GM12878 (cell line): ENCODE measurements around the gene CTIF. TPM values are rescaled to one million over a fixed set of nuclear protein-coding genes. Genes with fewer than 3 reads are reported as not detected.

Source experiments
- CHD1 ChIP-seq: IDR thresholded peaks from 2 replicates; pipeline ENCODE4 v1.6.1; 2012; ENCODE audit warnings: low read depth, low read length, improper control_type of control experiment
- CHD4 ChIP-seq: fragments of 200-600 bp; sonication (generic); IDR thresholded peaks from 2 replicates; pipeline ENCODE4 v1.6.1; 2016; ENCODE audit warnings: mild to moderate bottlenecking
- CREM ChIP-seq: IDR thresholded peaks from 2 replicates; pipeline ENCODE4 v1.6.1; 2014; ENCODE audit warnings: antibody characterized with exemption, low read depth
- EP300 ChIP-seq, 2 experiments: fragments of 150-350 bp in 1 of 2; IDR thresholded peaks; 2 replicates each; pipeline ENCODE4 v1.6.1; 2011 to 2012; ENCODE audit warnings: low read depth in 2 of 2, low read length in 2 of 2, borderline replicate concordance in 1 of 2, improper control_type of control experiment in 1 of 2, inconsistent platforms in 1 of 2; ENCODE audit not compliant: control insufficient read depth in 1 of 2
- EZH2 ChIP-seq: IDR thresholded peaks from 2 replicates; pipeline ENCODE4 v1.6.1; 2012; ENCODE audit warnings: low read depth, mild to moderate bottlenecking, control low read depth, inconsistent platforms, low read length, borderline replicate concordance; ENCODE audit not compliant: control insufficient read depth
- FOXM1 ChIP-seq: IDR thresholded peaks from 2 replicates; pipeline ENCODE4 v1.6.1; 2012; ENCODE audit warnings: low read depth, mild to moderate bottlenecking, inconsistent platforms, low read length, moderate library complexity
- HCFC1 ChIP-seq: fragments of 150-350 bp; IDR thresholded peaks from 2 replicates; pipeline ENCODE4 v1.6.1; 2014; ENCODE audit warnings: low read length
- IRF4 ChIP-seq: IDR thresholded peaks from 2 replicates; pipeline ENCODE4 v1.6.1; 2011; ENCODE audit warnings: low read depth, low read length
- MEF2A ChIP-seq: IDR thresholded peaks from 2 replicates; pipeline ENCODE4 v1.6.1; 2011; ENCODE audit warnings: low read depth, mild to moderate bottlenecking, low read length, moderate library complexity; ENCODE audit not compliant: insufficient read depth
- NBN ChIP-seq: fragments of 450-650 bp; IDR thresholded peaks from 2 replicates; pipeline ENCODE4 v1.6.1; 2016
- NFYB ChIP-seq: IDR thresholded peaks from 2 replicates; pipeline ENCODE4 v1.6.1; 2011; ENCODE audit warnings: low read depth, mild to moderate bottlenecking, low read length, improper control_type of control experiment, moderate library complexity; ENCODE audit not compliant: insufficient read depth
- NR2C1 ChIP-seq: fragments of 450-650 bp; IDR thresholded peaks from 2 replicates; pipeline ENCODE4 v1.6.1; 2017; ENCODE audit warnings: antibody characterized with exemption, mild to moderate bottlenecking, moderate library complexity
- PML ChIP-seq: IDR thresholded peaks from 2 replicates; pipeline ENCODE4 v1.6.1; 2012; ENCODE audit warnings: low read length, inconsistent platforms
- RB1 ChIP-seq: fragments of 450-650 bp; formaldehyde crosslinking; IDR thresholded peaks from 2 replicates; pipeline ENCODE4 v1.6.1; 2017; ENCODE audit warnings: mild to moderate bottlenecking, borderline replicate concordance
- SREBF2 ChIP-seq: IDR thresholded peaks from 2 replicates; pipeline ENCODE4 v1.6.1; 2012; ENCODE audit warnings: mild to moderate bottlenecking, low read length
- STAT1 ChIP-seq: fragments of 450-650 bp; conservative IDR thresholded peaks from 2 replicates; pipeline ENCODE4 v1.6.1; 2014; ENCODE audit warnings: antibody characterized with exemption, mild to moderate bottlenecking
- SUZ12 ChIP-seq: fragments of 200-600 bp; sonication (generic); IDR thresholded peaks from one replicate; pipeline ENCODE4 v1.6.1; 2018; ENCODE audit warnings: antibody characterized with exemption, mild to moderate bottlenecking; ENCODE audit not compliant: unreplicated experiment
- WRNIP1 ChIP-seq: IDR thresholded peaks from 2 replicates; pipeline ENCODE4 v1.6.1; 2011; ENCODE audit warnings: low read depth, low read length, improper control_type of control experiment, borderline replicate concordance
- YBX1 ChIP-seq: fragments of 450-650 bp; IDR thresholded peaks from 2 replicates; pipeline ENCODE4 v1.6.1; 2016; ENCODE audit warnings: antibody characterized with exemption
- polyA plus RNA-seq, 11 experiments: library from polyadenylated mRNA; depleted of rRNA in 4 of 11; unstranded in 6 of 11; stranded (reverse) in 5 of 11; fragments of >200 nt; fragmentation: Nextera tagmentation in 4 of 11; fragmentation: Illumina TruSeq in 1 of 11; extraction: Ambion mirVana in 4 of 11; extraction: Trizol in 1 of 11; gene quantifications; 1 replicate in 1 of 11; 2 replicates in 10 of 11; pipeline versions ENCODE4 v1.2.1 to v1.2.3, GENCODE V29; 2011 to 2016; ENCODE audit warnings: inconsistent platforms in 2 of 11, missing spikeins in 2 of 11, low read depth in 1 of 11
- total RNA-seq, 4 experiments: library from RNA; depleted of rRNA in 3 of 4; stranded (reverse); fragments of >200 nt in 3 of 4; fragmentation: Illumina TruSeq in 1 of 4; extraction: Trizol in 1 of 4; gene quantifications; 2 replicates each; pipeline versions ENCODE4 v1.2.1 to v1.2.3, GENCODE V29; 2013 to 2021
- TF ChIP-seq, protein P1 (sequence below): fragments of 450-650 bp; IDR thresholded peaks from 2 replicates; pipeline ENCODE4 v1.6.1; 2017; ENCODE audit warnings: mild to moderate bottlenecking
- TF ChIP-seq, protein P2 (sequence below): fragments of 450-650 bp; IDR thresholded peaks from 2 replicates; pipeline ENCODE4 v1.6.1; 2017; ENCODE audit warnings: low read depth, mild to moderate bottlenecking, moderate library complexity
- TF ChIP-seq, protein P3 (sequence below): IDR thresholded peaks from 2 replicates; pipeline ENCODE4 v1.6.1; 2012; ENCODE audit warnings: mild to moderate bottlenecking, low read depth, low read length
- TF ChIP-seq, protein P4 (sequence below): fragments of 450-650 bp; IDR thresholded peaks from 2 replicates; pipeline ENCODE4 v1.6.1; 2014; ENCODE audit warnings: mild to moderate bottlenecking

Gene CTIF
- total and polyA plus RNA-seq, 10 of the 15 experiments (the other 5 are each of a cell fraction or from before 2014, with no cell fraction given) = 0.06 to 11.6 (median 2.5) TPM

DNA sequence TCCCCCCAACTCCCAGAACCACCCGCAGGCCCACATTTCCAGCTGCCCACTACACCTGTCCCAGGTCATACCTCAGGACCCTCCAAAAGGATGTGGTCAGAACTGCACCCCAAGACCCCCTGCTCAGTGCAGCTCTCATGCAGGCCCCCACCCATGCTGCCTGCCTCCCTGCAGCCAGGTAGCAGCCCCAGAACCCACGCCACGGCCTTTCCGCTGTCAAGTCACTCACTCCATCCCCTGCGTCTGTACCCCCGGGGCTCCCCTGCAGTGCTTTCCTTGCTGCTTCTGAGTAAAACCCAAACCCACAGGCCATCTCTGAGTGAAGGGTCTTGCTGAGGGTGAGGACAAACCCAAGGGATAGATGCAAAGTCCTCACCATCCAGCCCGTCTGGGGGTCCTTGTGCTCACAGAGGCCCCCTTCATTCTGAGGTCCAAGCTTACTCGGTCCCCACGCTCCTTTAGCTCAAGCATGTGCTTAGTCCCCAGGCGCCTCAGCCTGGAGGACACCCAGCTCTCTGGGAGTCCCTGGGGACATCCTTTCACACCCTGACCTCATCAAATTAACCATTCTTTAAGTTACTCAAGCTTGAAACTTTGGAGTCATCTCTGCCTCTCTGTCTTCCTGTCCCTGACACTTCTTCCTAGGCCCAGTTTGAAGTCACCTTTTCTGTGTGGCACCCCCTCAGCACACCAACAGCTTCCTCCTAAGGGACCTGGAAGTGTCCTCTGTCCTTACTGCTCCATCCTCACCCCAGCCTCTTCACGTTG, 281.8 kb downstream of the CTIF start (continued):
- TF ChIP-seq, protein P1, sequence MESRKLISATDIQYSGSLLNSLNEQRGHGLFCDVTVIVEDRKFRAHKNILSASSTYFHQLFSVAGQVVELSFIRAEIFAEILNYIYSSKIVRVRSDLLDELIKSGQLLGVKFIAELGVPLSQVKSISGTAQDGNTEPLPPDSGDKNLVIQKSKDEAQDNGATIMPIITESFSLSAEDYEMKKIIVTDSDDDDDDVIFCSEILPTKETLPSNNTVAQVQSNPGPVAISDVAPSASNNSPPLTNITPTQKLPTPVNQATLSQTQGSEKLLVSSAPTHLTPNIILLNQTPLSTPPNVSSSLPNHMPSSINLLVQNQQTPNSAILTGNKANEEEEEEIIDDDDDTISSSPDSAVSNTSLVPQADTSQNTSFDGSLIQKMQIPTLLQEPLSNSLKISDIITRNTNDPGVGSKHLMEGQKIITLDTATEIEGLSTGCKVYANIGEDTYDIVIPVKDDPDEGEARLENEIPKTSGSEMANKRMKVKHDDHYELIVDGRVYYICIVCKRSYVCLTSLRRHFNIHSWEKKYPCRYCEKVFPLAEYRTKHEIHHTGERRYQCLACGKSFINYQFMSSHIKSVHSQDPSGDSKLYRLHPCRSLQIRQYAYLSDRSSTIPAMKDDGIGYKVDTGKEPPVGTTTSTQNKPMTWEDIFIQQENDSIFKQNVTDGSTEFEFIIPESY = no peak
- TF ChIP-seq EZH2 = no peak
- no peak for TF ChIP-seq NR2C1
- TF ChIP-seq NFYB = no peak
- peak; percentile 87 for TF ChIP-seq NBN
- TF ChIP-seq CREM = peak; percentile 69
- no peak for TF ChIP-seq STAT1
- TF ChIP-seq SUZ12 = no peak
- TF ChIP-seq HCFC1 = no peak
- TF ChIP-seq, protein P2, sequence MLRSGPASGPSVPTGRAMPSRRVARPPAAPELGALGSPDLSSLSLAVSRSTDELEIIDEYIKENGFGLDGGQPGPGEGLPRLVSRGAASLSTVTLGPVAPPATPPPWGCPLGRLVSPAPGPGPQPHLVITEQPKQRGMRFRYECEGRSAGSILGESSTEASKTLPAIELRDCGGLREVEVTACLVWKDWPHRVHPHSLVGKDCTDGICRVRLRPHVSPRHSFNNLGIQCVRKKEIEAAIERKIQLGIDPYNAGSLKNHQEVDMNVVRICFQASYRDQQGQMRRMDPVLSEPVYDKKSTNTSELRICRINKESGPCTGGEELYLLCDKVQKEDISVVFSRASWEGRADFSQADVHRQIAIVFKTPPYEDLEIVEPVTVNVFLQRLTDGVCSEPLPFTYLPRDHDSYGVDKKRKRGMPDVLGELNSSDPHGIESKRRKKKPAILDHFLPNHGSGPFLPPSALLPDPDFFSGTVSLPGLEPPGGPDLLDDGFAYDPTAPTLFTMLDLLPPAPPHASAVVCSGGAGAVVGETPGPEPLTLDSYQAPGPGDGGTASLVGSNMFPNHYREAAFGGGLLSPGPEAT = peak; percentile 84; the same call in 1 of the 2 replicates
- peak; percentile 51 to 83 for TF ChIP-seq EP300 (IDR thresholded peaks at IDR 0.05; ENCODE audit: borderline replicate concordance in 1 of 2, control insufficient read depth in 1 of 2, low read depth in 2 of 2, low read length in 2 of 2)
- TF ChIP-seq CHD1 = no peak
- TF ChIP-seq WRNIP1 = no peak
- TF ChIP-seq CHD4 = no peak
- peak; percentile 68; the same call in 1 of the 2 replicates for TF ChIP-seq MEF2A
- peak; percentile 89; the same call in 1 of the 2 replicates for TF ChIP-seq RB1
- no peak for TF ChIP-seq SREBF2
- TF ChIP-seq, protein P3, sequence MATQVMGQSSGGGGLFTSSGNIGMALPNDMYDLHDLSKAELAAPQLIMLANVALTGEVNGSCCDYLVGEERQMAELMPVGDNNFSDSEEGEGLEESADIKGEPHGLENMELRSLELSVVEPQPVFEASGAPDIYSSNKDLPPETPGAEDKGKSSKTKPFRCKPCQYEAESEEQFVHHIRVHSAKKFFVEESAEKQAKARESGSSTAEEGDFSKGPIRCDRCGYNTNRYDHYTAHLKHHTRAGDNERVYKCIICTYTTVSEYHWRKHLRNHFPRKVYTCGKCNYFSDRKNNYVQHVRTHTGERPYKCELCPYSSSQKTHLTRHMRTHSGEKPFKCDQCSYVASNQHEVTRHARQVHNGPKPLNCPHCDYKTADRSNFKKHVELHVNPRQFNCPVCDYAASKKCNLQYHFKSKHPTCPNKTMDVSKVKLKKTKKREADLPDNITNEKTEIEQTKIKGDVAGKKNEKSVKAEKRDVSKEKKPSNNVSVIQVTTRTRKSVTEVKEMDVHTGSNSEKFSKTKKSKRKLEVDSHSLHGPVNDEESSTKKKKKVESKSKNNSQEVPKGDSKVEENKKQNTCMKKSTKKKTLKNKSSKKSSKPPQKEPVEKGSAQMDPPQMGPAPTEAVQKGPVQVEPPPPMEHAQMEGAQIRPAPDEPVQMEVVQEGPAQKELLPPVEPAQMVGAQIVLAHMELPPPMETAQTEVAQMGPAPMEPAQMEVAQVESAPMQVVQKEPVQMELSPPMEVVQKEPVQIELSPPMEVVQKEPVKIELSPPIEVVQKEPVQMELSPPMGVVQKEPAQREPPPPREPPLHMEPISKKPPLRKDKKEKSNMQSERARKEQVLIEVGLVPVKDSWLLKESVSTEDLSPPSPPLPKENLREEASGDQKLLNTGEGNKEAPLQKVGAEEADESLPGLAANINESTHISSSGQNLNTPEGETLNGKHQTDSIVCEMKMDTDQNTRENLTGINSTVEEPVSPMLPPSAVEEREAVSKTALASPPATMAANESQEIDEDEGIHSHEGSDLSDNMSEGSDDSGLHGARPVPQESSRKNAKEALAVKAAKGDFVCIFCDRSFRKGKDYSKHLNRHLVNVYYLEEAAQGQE = no peak
- TF ChIP-seq, protein P4, sequence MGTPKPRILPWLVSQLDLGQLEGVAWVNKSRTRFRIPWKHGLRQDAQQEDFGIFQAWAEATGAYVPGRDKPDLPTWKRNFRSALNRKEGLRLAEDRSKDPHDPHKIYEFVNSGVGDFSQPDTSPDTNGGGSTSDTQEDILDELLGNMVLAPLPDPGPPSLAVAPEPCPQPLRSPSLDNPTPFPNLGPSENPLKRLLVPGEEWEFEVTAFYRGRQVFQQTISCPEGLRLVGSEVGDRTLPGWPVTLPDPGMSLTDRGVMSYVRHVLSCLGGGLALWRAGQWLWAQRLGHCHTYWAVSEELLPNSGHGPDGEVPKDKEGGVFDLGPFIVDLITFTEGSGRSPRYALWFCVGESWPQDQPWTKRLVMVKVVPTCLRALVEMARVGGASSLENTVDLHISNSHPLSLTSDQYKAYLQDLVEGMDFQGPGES = no peak
- TF ChIP-seq PML = no peak
- peak; percentile 62; the same call in 1 of the 2 replicates for TF ChIP-seq FOXM1
- 0 out of 2 replicates have a peak, but pooled peaks have one; percentile 72 for TF ChIP-seq YBX1
- TF ChIP-seq IRF4 = peak; percentile 77; the same call in 1 of the 2 replicates
